GM18858 (cell line): ENCODE measurements around the gene DIP2C.
"Not testable (repeated sequence)": the region's sequence is repeated elsewhere in the genome, so short reads cannot be mapped to it uniquely, and the experiment has no call there.

Experiments
- ATAC-seq: cut with Tn5 transposase; IDR thresholded peaks from one replicate; pipeline ENCODE4 v1.9.1; 2021; ENCODE audit not compliant: unreplicated experiment

DIP2C gene

DNA sequence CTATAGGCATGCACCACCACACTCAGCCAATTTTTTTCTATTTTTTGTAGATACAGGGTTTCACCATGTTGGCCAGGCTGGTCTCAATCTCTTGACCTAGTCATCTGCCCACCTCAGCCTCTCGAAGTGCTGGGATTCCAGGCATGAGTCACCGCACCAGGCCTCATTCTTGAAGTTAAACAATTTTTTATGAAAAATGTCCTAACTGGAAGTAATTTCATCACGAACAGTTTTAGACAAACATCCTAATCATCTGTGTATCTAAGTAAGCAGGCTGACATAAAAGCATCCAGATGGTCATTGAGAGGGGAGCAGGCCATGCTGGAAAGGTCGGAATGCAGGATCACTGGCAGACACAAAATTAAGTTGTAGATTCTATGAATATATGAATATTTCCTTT is 285.1 kb downstream of the DIP2C start:
- ATAC-seq = no peak

DNA sequence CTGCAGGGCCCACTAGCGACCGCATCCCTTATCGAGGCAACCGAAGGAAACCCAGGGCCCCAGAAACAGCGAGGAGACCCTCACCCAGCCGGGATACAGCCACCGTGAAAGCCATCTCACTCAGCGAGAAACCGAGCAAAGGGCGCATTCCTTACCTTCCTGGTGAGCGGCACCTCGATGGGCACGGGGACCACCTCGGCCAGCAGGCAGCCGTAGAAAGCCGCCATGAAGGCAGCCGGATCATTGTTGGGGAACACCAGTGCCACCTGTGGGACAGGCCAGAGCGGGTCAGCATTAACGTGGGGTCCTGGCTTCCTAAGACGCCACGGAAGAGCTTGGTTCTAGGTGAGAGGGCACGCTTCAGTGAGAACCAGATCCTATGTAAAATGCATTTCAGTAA is 290.5 kb downstream of the DIP2C start:
- ATAC-seq = no peak

DNA sequence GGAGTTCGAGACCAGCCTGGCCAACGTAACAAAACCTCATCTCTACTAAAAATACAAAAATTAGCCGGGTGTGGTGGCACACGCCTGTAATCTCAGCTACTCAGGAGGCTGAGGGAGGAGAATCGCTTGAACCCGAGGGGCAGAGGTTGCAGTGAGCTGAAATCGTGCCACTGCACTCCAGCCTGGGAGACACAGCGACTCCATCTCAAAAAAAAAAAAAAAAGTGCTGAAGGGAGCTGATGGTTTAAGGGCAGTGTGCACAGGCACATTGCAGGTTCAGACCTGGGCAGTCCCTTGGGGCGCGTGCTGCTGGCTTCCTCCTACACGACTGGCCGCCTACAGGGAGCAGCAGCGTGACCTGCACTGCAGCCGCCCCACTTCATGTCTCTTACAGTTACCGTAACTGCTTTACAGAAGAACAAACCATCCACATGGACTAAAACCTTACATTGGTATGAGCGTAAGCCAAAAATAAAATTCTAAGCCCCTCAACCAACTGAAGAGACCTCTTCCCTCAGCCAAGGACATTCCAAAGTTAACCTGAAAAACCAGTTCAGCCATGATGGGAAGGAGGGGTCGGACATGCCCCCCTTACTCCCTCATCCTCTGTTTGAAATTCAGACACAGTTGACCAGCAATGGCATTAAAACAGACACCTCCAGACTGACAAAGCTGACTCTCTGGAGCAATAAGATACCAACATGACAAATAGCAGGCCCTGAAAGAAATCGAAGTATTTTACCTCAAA is 292.0 kb downstream of the DIP2C start:
- no peak for ATAC-seq

DNA sequence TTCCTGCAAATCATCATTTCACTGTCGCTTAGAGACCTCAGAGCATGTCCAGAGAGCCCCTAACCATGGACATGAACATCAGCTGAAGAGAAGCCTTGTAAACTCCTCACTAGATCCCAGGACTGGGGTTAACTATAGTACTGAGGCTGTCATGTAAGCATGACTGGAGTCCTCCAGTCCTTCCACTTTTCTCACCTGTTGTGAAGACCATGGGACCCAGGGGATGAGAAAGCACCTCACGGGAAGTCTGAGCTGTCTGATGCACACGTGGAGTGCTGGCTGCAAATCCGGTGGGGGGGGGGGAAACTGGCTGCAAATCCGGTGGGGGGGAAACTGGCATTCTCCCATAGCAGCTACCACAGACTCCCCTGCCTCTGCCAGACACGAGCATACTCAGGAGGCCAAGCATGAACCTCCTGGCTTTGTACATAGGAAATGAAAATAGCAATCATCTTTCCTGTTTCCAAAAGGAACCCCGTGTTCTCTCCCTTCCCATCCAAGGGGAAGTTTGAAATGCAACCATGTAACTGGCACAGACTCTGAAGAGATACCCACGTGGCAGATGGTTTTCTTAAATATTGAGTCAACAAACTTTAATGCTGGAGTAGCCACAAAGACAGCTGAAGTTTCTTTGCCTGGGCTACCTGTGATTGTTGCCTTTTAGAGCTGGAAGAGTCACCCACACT is 292.8 kb downstream of the DIP2C start:
- ATAC-seq = no peak

DNA sequence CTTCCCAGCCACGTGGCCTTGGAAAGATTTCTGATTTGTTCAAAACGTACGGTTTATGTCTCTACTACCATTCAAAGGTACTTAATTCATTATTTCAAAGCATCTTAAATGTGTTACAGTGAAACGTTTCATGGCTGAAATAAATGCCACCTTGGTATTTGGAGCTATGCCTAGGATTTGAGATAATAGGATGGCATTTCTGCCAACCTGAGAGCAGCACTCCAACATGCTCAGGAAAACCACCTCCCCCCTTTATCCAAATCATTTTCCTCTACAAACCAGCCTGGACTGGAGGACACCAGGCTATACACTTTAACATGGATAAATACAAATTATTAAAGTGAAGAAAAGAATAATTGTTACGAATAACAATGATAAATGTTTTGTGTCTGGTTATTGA is 293.4 kb downstream of the DIP2C start:
- no peak for ATAC-seq

DNA sequence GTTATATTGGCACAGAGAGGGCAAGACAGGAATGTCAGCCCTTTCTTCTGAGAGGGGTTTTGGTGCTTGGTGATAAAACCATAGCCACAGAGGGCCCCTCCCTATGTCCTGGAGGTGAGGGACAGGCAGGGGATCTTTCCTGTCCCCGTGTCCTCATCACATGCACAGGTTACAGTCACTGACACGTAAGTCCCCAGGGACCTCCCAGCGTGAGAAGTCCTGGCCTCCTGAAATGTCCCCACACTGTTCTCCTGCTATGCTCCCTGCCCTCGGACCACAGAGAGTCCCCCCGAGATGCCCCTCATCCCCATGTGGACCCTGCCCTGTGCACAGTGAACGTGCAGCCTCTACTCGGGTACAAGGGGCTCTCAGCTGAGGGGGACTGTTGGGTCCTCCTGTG is 293.8 kb downstream of the DIP2C start:
- no peak for ATAC-seq

DNA sequence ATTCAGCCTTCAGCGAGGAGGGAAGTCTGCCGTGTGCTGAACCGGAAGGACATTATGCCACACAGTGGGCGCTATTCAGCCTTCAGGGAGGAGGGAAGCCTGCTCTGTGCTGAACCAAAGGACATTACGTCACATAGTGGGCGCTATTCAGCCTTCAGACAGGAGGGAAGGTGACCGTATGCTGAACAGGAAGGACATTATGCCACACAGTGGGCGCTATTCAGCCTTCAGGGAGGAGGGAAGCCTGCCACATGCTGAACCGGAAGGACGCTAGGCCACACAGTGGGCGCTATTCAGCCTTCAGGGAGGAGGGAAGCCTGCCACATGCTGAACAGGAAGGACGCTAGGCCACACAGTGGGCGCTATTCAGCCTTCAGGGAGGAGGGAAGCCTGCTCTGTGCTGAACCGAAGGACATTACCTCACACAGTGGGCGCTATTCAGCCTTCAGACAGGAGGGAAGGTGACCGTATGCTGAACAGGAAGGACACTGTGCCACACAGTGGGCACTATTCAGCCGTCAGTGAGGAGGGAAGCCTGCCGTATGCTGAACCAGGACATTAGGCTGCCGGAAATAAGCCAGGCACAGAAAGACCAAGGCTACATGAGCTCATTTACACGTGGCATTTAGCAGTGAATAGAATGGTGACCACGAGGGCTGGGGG is 294.9 kb downstream of the DIP2C start:
- not testable (repeated sequence) for ATAC-seq

DNA sequence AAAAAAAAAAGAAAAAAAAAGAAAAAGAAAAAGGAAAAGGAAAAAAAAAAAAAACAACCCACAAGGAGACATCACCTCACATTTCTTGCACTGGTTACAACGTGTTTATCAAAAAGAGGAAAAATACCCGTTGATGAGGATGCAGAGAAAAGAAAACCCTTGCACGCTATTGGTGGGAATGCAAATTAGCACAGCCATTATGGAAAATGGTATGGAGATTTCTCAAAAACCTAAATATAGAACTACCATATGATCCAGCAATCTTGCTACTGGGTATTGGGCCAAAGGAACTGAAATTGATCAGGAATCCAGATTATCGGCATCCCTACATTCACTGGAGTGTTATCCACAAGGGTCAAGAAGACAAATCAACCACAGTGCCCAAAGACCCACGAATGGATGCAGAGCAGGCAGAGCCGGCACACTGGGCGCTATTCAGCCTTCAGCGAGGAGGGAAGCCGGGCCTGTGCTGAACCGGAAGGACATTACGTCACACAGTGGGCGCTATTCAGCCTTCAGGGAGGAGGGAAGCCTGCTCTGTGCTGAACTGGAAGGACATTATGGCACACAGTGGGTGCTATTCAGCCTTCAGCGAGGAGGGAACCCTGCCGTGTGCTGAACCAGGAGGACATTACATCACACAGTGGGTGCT is 295.6 kb downstream of the DIP2C start:
- no peak for ATAC-seq

DNA sequence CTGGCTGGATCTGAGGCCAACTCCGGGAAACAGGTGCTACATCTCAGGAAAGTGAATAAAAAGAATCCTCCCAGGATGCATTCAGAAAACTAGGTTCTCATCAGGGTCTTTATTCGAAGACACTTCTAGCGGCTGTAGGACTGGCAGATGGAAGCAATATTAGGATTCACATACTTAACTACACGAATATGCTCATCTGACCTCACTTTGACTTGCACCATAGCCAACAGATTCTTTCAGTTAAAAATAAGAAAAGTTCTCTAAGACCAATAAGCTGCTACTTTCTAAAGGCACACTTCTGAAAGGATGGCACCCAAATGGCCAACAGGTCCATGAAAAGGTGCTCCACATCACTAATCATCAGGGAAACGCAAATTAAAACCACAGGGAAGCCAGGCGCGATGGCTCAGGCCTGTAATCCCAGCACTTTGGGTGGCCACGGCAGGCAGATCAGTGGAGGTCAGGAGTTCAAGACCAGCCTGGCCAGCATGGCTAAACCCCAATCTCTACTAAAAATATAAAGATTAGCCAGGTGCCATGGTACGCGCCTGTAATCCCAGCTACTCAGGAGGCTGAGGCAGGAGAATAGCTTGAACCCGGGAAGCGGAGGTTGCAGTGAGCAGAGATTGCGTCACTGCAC is 296.2 kb downstream of the DIP2C start:
- ATAC-seq = no peak

DNA sequence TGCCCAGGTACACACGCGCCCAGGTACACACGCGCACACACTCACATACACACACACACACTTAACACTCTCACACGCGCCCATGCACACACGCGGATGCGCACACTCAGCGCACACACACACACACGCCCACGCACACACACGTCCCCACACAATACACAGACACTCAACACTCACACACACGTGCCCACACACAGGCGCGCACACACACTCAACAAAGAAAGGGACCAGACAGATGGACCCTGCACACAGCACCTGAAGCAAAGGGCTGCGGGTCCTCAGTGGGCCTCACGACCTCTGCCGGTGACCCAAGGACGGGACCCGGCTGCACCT is 296.8 kb downstream of the DIP2C start:
- no peak for ATAC-seq

DNA sequence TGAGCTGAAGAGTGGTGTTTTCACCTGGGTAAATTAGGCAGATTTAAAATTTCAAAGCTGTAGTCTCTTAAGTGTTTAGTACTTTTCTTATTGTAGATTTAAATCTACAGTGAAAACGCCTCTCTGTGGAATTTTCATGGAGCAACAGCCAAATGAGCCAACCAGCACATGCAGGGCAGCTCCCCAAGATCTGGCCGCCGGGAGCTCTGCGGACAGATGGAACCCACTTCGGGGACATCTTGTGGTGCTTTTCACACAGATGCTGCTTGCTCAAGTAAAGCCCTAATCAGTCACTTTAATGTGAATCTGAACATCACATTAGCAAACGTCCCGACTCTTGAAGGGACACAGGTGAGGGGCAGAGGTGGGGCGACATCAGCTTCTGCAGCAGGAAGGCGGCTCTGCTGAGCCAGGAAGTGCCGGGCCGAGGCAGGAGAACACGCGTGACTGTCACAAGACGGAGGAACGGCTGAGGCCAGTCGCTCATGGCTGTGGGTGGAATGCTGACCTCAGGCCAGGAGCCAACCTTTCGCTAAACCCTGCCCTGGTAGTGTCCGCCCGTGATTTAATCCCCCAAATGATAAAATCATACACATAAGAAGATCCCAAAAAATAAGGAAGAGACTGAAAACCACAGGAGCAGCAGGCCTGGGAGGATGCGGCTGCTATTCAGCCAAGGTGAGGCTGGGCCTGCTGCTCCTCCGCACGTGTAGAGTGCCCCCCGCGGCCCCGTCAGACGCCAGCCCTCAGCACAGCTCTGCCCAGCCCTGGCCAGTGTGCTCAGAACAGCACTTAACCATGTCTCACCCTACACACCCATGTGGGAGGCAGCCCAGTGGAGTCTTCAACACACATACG is 297.4 kb downstream of the DIP2C start:
- ATAC-seq = no peak

DNA sequence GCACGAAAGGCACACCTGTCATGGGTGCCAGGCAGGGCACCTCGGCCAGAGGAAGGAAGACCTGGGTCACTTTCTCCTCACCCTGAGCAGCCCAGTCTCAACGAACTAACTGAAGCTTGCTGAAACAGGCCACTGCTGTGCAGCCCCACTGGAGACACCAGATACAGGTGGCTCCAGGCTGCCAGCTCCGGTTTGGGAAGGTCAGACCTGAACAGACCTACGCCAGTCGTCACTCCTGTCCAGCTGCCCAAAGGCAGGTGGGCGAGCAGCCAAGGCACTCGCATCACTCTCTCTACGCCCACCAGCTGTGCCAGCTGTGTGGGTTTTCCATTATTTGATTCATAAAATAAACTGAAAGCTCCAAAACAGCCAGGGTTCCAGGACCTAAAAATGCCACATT is 298.2 kb downstream of the DIP2C start:
- no peak for ATAC-seq

DNA sequence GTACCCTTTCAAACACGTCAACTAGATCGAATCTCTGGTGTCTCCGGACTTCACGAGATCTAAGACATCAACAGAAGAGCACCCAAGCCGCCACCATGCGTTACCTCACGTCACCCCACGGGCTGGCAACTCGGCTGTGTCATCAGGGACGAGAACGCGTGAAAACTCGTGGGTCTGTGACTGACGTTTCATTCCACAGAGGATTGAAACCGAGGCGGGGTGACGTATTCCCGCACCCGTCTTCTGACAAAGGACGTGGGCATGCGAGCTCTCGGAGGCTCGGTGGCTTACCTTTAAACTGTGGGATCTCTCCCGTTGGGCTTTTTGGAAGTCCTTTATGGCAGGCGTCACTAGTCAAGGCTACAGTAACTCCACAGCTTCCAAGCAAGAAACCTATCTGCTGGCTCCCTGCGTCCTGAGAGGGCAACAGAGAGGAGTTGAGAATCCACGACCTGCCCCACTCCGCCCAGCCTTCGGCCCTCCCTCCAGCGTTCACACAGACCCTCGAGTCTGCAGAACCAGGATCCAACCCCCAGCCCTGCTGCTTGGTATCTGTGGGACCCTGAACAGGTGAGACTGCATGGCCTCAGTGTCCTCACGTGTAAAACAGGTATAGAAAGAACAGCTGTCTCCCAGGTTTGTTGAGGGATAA is 298.9 kb downstream of the DIP2C start:
- ATAC-seq = no peak

DNA sequence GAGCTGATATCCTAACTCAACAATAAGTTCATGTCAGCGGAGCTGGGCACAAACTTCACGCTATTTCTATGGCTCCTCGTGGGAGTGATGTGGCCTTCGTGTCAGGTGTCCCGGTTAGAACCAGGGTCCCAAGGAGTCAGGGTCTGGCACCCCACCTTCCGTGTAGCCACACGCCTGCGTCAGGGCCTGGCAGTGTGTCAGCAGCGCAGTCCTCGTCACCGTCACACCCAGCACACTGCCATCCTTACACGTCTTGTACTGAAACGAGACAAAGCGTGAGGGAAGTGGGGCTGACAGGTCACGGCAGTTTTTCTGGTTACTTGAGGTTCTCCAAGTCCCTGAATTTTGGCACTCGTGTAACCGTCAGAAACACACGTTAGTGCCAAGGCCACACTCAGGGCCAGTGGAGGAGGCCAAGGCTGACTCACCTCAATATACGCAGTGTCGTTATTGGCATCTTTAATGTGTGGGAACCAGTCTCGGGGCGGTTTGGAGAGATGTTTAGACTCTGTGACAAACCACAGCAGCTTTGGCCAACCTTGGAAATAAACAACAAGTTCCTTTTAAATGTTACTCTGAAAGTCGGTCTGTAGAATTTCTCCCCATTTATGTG is 299.5 kb downstream of the DIP2C start:
- ATAC-seq = no peak

DNA sequence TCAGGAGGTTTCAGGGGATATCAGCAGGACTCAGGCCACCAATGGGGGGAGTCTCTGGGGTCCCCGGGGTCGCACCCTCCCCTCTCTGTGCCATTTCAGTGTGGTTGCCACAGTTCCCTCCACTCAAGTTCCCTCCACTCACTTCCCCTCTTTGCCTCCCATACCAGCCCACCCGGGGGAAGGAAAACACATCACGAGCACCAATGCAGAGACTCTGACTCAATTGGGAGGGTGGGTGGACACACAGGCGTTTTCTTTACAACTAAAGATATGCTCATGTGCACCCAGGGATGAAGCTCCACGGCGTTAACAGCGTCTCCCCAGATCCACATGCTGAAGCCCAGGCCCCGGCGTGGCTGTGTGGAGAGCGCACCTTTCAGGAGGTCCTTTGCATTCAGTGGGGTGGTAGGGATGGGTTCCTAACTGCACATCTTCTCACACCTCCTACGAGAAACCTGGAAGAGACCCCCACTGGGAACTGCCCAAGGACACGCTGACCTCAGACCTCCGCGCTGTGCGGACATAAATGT is 300.1 kb downstream of the DIP2C start:
- ATAC-seq = no peak

DNA sequence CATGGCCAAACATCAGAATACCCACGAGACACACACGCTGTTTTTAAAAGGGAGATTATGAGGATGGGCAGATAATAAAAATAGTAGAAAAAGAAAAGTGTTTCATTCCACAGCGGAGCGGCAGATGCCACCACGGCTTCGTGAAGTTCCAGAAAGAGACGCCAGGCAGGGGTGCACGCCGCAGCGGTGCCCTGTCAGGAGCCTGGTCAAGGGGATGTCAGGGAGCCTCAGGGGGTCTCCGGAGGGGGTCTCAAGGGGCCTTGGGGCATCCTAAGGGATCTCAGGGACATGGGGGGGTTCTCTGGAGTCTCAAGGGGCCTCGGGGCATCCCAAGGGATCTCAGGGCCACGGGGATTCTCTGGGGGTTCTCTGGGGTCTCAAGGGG is 300.8 kb downstream of the DIP2C start:
- ATAC-seq = no peak

DNA sequence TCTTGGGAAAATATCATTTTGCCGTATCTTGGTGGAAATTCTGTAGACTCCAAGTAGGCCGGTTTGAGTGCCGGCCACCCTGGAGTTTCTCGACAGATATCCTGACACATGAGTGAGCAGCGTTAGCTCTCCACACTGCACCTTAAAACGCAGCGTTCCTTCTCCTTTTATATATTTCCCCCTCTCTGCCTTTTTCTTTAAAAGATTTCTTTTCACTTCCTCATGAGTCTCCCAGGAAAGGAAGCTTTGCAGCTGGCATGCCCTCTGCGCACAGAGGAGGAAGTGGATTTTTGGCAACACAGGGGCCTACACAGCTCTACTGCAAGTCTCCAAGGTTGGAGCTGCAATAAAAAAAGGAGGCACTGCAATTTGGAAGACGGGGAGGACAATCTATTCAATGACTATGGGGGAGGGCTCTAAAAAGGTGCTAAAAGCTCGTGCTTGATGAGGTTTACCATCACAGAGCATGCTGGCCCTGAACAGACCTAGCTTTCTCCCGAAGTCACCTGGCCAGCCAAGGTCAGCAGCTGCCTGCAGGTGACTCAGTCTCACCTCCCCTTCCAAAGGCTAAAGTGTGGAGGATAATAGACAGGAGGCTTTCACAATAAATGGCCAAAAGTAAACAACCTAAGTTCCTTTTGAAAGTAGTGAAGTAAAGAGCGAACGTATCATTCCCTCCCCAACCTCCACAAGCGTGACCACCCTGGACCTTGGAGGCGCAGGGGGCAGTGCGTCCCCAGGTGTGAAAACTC is 301.4 kb downstream of the DIP2C start:
- ATAC-seq = no peak

DNA sequence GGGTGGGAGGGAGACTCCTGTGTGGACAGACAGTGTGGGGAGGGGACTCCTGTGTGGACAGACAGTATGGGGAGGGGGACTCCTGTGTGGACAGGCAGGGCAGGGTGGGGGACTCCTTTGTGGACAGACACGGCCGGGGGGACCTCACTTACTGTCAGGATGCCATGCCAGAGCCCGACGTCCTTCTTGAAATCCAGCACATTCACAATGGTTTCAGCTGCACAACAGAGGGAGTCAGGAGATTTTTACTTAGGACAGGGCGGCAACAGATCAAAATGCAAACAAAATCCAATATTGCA is 301.9 kb downstream of the DIP2C start:
- no peak for ATAC-seq
